NT2/D1 (cell line): ENCODE data around the gene RTN4R.

Experiments used
- SUZ12 ChIP-seq: IDR thresholded peaks from 2 replicates; pipeline ENCODE4 v1.6.1; 2011; ENCODE audit not compliant: insufficient read length, insufficient read depth; ENCODE audit errors: extremely low read depth
- YY1 ChIP-seq: IDR thresholded peaks from 2 replicates; pipeline ENCODE4 v1.6.1; 2011; ENCODE audit not compliant: insufficient read length, insufficient read depth
- ZNF274 ChIP-seq: IDR thresholded peaks from 2 replicates; pipeline ENCODE4 v1.6.1; 2011; ENCODE audit warnings: mild to moderate bottlenecking, low read depth, low read length

DNA sequence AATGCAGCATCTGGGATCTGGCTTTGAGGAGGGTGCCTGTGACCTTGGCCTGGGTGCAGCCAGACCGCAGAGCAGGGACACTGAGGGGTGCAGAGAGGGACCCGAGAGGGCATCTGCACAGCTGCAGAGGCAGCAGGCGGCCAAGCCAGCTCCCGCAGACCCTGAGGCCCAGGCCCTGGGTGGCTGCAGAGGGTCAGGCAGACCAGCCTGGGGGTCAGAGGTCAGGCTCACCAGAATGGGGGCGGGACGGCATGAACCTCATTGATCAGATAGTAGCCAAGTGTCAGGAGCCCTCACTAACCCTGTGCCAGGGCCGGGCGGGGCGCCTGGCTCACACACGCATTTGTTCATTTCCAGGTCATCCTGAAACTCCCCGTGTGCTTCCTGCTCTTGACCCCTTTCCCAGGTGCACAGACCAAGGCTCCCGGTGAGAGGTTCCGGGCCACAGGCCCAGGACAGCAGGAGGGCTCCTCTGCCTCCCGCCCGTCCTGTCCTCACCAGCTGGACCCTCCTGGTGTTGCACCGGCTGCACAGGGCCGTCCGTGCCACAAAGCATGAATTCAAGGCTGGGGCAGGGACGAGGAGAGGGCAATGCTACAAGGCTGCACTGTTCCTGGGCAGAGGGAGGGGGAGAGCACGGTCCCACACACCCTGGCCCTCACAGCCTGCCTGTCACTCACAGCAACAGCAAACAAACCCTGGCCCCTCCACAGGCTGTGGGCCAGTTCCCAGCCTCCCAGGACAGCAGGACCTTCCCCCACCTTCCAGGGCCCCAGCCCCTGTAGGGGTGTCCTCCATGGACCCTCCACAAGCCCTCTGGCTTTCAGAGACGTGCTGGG lies 3.3 kb downstream of the RTN4R start:
- TF ChIP-seq ZNF274 (no peak), YY1 (no peak), SUZ12 (no peak)
